Dermis microvascular lymphatic vessel endothelial cell (primary cell): ENCODE results near the gene KIF3A. TPM values are rescaled to one million over a fixed set of nuclear protein-coding genes. Genes with fewer than 3 reads are reported as not detected.
A peak's percentile ranks its signal among the peaks of the same experiment; 100 is the strongest.
"Not testable (repeated sequence)": the region's sequence is repeated elsewhere in the genome, so short reads cannot be mapped to it uniquely, and the experiment has no call there.

Experiments used
- DNase-seq, 2 donors: peaks; one replicate each; pipeline versions ENCODE4 v3.0.0 to v3.0.0-alpha.2; 2010; ENCODE audit warnings: low read depth in 2 of 2
- total RNA-seq: library from RNA; depleted of rRNA; stranded (reverse); fragments of >200 nt; gene quantifications from 2 replicates; pipeline ENCODE4 v1.2.1, GENCODE V29; 2014

KIF3A gene
- total RNA-seq, 1 donor from 2014 or later = 4.4 TPM

DNA sequence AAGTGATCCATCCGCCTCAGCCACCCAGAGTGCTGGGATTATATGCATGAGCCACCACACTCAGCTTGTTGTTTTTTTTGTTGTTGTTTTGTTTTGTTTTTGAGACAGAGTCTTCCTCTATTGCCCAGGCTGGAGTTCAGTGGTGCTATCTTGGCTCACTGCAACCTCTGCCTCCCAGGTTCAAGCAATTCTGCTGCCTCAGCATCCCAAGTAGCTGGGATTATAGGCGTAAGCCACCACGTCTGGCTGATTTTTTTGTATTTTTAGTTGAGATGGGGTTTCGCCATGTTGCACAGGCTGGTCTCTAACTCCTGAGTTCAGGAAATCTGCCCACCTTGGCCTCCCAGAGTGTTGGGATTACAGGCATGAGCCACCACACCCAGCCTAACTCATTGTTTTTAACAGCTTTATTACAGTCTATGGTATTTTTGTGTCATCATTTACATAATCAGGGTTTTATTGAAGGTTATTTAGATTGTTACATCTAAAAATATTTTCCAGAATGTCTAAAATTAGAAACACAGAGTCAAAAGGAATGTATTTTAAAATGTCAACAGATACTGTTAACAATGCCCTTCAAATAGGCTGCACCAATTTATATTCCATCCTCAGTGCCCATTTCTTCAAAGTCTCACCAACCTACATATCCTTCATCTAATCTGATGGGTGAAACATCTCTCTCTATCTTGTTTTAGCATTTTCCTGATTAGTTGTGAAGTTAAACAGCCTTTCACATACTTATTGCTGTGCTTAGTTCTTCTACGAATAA is 18.6 kb downstream of the KIF3A start:
- DNase-seq = no peak

DNA sequence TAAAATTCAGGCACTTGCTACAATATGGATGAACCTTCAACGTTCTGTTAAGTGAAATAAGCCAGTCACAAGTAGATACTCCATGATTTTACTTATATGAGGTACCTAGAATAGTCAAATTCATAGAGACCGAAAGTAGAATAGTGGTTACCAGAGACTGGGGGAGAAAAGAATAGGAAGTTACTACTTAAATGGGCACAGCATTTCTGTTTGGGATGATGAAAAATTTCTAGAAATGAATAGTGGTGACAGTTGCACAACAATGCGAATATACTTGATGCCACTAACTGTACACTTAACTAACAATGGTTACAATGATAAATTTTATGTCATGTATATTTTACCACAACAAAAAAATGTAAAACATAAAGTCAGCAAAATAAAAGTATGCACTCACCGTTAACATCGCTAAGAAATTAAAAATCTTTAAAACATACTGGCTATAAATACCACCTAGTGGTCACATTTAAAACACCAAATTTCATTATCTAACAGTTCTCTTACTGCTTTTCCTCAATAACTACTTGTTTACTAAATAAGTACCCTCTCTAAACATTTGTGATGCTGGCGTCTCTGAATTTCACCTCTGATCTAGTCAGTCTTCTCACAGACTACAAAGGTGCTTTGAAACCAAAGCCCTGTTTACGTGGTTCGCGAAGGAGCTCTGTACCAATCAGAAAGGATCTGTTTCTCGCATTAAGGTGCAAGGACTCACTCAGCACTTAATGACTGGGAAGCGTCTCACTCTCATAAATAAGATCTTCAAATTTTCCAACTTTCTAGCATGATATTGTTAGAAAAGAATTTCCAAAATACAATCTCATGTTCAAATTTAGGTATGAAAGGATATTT is 22.7 kb downstream of the KIF3A start:
- peak in 1 of 2 donors; percentile 16 for DNase-seq

DNA sequence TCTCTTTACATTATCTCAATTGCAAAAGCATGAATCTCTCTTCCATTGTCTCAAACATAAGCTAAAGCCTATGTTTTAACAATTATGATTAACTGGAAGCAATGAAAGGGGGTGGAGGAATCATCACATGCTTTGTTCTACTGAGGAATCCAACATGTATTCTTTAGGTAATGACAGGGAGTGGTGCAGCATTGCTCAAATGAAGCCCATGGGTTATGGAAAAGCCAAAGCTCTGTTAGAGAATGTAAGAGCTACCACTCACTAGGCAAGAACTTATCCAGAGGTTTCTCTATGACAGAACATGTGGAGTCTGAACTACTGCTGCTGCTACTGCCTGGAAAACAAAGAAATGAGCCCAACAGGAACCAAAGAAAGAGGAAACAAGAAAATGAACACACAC is 28.7 kb downstream of the KIF3A start:
- DNase-seq = no peak

DNA sequence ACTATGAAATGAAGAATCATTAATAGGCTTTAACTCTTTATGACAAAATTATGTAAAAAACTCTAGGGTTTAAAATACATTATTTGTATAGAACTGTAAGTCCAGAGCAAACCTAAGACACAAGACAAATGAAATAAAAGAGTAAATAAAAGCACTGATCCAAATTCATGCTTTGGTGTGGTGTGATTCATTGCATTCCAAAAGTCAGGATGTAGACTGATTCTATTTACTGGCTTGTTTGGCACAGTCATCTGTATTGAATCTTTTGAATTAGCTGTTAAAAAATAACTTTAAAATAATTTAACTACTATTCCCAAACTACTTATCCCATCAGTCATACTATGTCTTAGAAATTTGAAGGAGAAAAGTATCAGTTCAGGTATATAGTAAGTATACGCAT is 32.5 kb downstream of the KIF3A start:
- peak in 1 of 2 donors; percentile 42 for DNase-seq

DNA sequence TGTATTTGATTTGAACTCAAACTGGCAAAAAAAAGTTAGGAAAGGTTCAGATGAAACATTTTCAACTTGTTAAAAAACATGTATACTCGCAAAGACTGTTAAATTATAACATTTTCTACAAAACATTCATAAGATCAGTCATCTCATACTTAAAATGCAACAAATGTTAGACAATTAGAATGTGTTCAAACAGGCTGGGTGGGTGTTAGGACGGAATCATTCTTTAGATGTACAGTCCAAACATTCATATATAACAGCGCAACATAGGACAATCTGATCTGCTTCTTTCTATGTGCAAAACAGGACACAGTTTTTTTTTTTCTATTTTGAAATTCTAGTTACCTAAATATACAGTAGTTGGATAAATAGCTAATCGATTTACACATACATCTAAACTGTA is 41.4 kb downstream of the KIF3A start:
- no peak for DNase-seq

DNA sequence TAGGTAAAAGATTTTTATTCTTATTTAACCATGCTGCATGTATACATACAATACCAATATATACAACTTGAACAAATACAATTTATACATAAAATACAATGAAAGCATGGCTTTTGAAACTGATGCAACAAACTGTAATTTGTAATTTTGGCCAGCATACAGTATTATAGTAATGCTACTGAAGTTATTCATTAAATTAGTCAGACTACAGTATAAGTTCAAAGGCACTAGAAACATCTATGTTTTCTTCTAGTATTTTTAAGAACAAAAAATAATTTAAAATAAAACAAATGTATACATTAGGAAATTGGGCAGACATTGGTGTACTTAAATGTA is 44.7 kb downstream of the KIF3A start:
- no peak for DNase-seq

DNA sequence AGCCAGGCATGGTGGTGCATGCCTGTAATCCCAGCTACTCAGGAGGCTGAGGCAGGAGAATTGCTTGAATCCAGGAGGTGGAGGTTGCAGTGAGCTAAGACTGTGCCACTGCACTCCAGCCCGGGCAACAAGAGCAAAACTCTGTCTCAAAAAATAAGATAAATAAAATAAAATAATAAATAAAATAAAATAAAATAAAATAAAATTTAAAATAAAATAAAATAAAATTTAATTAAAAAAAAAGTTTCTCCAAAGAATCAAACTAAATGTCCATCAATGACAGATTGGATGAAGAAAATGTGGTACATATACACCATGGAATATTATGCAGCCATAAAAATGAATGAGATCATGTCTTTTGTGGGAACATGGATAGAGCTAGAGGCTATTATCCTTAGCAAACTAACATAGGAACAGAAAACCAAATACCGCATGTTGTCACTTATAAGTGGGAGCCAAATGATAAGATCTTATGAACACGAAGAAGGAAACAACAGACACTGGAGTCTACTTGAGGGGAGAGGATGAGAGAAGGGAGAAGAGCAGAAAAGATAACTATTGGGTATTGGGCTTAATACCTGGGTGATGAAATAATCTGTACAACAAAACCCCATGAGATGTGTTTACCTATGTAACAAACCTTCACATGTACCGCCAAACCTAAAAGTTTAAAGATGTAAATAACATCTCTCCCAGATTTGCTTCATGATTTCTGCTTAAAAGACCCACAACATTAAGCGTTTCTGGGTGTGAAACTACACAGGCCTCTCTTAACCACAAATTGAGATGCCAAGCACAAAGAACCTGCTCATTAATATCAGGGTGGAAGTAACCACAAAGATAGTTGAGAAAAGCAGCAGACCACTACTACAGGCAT is 45.4 kb downstream of the KIF3A start:
- DNase-seq = not testable (repeated sequence)

DNA sequence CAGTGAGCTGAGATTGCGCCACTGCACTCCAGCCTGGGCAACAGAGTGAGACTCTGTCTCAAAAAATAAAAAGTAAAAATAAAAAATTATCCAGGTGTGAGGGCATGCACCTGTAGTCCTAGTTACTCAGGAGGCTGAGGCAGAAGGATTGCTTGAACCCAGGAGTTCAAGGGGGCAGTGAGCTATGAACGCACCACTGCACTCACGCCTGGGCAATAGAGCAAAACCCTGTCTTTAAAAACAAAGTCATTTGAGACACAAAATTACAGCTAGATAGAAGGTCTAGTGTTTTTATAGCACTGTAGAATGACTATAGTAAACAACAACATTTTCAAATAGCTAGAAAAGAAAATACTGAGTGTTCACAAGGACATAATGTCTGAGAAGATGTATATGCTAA is 47.2 kb downstream of the KIF3A start:
- no peak for DNase-seq

DNA sequence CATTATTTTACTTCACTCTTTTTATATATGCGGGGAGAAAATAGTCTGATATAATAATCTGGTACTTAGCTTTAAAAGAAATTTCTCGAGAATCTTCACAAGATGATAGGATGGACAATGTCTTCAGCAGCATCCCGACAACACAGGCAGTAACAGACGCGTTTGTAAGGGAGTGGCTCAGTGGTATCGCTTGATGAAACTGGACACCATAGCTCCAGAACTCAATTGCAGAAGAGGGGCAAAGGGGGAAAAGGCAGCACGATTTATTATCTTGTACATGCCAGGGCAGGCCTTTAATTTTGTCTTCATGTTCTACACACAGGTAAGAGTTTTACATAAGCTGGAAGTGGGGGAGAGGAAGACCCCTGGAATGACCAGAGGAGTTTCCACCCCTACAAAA is 47.8 kb downstream of the KIF3A start:
- no peak for DNase-seq

DNA sequence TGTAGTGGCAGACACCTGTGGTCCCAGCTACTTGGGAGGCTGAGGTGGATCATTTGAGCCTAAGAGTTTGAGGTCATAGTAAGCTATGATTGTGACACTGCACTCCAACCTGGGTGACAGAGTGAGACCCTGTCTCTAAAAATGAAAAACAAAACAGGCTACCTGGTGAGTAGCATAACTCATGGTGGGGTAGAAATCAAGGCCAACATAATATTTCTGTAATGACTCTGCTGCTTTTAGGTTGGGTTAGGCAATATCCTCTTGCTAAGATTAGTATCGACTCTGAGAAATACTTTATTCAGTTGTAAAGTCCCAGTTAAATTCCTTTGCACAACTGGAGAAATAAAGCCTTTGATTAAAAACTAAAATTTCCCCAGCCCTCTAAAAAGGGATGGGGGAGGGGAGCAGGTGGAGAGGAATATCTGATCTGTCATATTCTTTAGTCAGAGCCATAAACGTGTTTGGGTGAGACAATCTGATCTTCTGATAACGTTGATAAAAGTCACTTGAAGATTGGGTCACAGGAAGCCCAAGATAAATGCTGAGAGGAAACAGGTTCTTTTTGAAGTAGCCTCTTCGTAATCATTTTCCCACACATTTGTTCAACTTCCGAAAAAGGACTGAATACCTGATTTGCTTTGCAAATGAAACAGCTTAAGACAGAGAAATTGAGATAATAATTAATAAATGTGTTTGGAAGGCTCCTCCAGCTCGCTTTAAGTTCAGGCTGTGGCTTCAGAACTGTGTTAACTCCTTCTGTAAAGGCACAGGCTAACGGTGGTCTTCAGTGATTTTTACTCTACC is 48.6 kb downstream of the KIF3A start:
- DNase-seq = no peak

DNA sequence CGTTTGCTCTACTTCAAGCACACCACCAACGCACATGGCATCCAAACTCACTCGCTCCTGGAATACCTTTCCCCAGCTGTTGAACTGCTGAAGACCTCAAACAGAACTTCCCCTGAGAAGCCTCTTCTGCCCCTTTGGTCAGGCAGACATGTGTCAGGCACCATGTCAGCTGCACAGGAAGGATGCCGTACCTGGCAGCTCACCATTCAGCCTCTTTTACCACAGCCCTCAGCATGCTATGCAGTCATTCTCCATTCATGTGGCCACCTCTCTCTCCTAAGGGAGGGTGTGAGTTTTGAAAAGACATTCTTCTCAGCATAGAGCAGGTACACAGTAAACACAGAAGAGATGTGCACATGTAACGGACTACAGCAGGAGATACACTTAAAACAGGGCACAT is 49.4 kb downstream of the KIF3A start:
- DNase-seq = no peak

DNA sequence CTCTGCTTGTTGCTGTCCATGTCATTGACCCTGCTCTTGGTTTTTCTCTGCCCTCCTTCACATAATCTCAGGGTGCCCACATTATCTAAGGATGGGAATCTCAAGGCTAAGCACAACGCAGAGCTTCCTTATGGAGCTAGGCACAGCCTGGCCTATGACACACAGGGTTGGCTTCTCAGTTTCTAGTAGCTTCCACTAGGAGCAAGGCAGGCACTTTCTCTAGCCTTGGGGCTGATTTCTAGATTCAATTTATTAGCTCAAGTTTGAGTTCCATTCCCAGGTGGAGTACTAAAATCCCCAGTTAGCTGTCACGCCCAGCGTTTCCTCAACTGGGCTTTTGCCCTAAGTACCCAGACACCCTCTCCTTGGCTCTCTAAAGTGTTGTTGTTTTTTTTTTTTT is 51.2 kb downstream of the KIF3A start:
- no peak for DNase-seq

DNA sequence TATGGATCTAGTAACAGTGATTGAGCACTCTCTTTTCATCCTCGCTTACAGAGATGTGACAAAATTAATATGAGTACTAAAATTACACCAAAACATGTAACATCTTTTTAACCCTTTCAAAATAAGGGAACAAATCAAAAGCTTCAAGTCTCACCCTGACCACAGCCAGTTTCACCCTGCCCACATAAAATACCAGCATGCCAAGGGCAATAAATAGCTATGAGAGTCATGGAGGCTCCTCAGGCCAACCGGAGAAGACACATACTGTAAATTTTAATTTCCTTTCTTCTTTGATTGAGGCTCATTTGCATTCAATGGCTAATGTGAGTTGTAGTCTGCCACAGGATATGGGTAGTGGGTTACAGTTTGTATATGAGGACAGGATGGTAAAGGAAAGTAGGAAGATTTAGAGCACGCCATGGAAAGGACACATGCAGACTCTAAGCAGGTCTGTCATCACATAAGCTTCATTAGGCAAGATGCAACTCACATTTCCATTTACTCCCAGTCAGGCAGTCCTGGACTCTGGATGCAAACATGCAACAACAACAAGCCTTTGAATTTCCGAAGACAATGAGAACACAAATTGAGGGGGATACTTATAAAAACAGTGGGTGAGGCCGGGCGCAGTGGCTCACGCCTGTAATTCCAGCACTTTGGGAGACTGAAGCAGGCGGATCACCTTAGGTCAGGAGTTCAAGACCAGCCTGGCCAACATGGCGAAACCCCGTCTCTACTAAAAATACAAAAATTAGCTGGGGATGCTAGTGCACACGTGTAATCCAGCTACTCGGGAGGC is 52.2 kb downstream of the KIF3A start:
- DNase-seq = no peak

DNA sequence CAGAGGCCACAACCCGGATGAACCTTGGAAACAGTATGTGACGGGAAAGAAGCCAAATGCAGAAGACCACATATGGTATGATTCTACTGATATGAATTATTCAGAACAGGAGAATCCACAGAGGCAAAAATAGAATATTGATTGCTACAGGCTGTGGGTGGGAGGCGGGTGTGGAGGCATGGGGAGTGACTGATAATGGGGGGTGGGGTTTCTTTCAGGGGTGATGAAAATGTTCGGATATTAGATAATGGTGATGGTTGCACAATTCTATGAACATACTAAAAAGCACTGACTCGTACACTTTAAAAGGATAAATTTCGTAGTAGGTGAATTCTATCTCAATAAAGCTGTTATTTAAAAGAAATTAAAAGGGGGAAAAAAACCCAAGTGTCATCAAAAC is 52.9 kb downstream of the KIF3A start:
- DNase-seq = no peak

DNA sequence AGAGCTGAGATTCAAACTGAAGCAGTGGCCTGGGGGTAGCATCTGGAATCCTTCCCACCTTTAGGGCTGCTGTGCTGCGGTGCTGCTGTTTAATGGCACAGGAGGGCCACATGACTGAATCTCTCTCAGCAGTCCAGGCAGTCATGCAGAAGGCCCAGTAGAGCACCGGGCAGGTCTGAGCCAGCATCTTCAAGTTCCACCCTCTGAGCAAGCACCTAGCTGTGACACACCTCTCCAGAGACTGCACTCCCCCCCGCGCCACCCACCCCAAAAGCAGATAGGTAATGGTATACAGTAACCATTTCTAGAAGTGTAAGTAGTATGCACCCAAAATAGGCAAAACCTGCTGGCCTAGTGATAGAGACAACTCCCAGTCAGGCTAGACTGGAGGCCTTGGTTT is 55.4 kb downstream of the KIF3A start:
- DNase-seq = no peak

DNA sequence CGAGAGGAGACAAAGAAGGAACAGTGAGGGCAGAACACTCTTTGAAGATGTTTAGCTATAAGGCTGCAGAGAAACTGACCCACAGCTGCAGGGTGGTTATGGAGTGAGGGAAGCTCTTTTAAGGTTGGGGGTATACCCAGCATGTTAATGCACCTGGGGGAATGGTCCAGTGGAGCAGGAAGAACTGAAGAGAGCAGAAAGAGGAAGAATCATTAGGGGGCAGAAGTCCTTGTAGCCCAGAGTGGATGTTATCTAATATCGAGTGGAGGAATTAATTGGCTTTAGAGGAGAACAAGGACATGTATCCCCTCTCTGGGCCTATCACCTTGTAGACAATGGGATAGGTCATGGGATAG is 55.9 kb downstream of the KIF3A start:
- no peak for DNase-seq

DNA sequence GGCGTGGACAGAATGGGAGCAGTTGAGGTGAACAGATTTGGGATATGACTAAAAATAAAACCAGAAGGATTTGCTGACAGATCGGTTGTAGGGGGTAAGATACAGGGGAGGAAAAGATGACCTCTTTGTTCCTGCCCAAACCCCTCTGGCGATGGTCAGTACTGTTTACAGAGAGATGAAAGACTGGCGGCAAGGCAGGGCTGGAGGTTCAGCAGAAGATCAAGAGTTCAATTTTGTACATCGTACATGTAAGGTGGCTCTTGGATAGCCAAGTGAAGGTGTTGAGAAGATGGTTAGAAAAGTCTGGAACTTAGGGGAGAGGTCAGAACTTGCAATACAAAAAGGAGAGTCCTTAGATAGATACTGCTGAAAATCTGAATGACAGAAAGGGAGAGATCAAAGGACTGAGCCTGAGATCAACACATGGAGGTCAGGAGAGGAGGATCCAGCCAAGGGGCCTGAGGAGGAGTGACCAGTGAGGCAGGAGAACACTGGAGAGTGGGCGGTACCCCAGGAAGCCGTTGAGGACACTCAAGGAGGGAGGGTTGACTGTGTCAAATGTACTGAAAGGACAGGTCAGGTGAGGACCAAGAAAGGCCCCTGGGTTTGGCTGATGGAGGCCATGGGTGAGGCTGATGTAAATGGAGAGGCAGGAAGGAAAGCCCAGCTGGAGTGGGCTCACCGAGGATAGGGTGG is 56.4 kb downstream of the KIF3A start:
- no peak for DNase-seq

DNA sequence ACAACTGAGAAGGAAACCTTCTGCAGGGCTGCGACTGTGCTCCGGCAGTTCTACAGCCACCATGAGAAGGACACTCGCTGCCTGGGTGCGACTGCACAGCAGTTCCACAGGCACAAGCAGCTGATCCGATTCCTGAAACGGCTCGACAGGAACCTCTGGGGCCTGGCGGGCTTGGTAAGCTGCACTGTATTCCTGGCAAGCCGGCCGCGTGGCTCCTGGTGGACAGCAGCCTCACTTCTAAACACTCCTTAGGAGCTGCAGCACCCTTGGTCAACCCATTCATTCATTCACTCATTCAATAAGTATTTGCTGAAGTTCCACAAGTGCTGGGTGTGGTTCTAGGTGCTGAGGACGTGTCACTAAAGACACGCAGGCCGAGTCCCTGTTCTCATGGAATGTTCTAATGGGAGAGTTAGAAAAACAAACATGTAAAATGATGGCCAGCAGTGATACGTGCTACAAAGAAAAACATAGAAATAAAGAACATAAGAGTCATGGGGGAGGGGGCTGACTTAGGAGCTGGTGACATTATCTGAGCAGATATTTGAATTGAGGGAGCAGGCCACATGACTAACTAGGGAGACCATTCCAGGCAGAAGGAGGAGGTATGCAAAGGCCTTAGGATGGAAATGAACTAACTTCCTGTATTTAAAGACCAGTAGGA is 57.5 kb downstream of the KIF3A start:
- no peak for DNase-seq

DNA sequence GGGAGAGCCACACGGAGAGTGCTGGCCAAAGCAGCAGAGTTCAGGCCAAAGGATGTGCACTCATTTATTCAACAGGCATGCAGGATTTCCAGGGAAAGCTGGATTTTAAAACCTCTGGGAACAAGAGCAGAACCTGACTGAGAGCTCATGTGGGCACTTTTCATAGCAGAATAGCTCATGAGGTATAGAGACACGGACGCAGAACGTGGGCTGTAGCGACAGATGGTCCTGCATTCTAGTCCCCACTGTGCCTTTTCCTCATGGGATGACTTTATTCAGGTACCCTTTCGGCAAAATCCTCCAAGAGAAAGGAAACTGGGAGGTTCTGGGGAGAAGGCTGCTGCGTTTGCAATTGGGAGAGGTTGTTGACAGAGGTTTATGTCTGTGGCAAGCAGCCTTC is 58.2 kb downstream of the KIF3A start:
- DNase-seq = no peak
